ENCODE results near the gene FCN1.

Gene FCN1

DNA sequence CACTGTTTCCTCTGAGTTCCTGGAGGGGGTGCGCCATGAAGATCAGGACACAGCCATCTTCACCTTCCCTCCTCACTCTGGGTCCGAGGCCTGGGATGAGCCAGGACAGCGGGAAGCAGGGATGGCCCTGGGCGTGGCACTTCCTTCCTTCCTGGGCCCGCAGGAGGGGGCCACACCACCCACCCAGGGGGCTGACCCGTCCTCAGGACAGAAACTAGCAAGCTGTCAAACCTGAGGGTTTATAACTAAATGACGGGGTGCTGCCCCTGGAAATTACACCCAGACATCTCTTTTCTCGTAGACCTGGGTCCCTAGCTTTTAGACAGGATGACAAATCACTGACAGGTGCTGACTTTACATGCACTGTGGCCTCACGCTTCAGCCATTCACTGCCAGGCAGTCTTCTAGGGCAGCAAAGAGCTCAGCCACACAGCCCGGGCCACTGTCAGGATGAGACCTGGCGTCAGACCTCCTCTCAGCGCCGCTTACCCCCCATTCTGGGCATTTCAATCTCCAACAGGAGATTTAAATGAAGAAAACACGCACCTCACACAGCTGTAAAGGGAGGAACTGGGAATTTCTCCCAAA is 29.0 kb downstream of the FCN1 start:
- no peak overlapping the region for H3K9ac ChIP-seq (ENCODE audit: low read length)
- H3K27me3 ChIP-seq (replicated peaks; ENCODE audit: insufficient read depth, low read length), result peaks cover 96% of the 10 kb centered on the region
- no peaks in the 10 kb centered on the region for H3K36me3 ChIP-seq (replicated peaks; ENCODE audit: insufficient read depth, low read length)
- H2AFZ ChIP-seq (ENCODE audit: low read length), result no peak overlapping the region
- H3K4me1 ChIP-seq (ENCODE audit: low read length), result no peaks in the 10 kb centered on the region
- no peak for TF ChIP-seq EZH2 (optimal IDR thresholded peaks at IDR 0.05; ENCODE audit: low read depth, low read length)
- H3K9me3 ChIP-seq (replicated peaks; ENCODE audit: insufficient read depth, low read length), result no peaks in the 10 kb centered on the region
- H4K20me1 ChIP-seq (ENCODE audit: insufficient read depth, low read length), result no peaks in the 10 kb centered on the region
- no peak overlapping the region for H3K4me2 ChIP-seq (ENCODE audit: low read depth, low read length)
- H3F3A ChIP-seq (ENCODE audit: insufficient read depth, low read length), result no peaks in the 10 kb centered on the region
- H3K9me2 ChIP-seq (replicated peaks; ENCODE audit: insufficient read depth, low read length), result no peaks in the 10 kb centered on the region
- H3K79me2 ChIP-seq (ENCODE audit: low read length), result no peaks in the 10 kb centered on the region
- H3K4me3 ChIP-seq (ENCODE audit: low read length), result no peak overlapping the region
- DNase-seq, result no peak
- no peak overlapping the region for H3K27ac ChIP-seq (ENCODE audit: low read length)

DNA sequence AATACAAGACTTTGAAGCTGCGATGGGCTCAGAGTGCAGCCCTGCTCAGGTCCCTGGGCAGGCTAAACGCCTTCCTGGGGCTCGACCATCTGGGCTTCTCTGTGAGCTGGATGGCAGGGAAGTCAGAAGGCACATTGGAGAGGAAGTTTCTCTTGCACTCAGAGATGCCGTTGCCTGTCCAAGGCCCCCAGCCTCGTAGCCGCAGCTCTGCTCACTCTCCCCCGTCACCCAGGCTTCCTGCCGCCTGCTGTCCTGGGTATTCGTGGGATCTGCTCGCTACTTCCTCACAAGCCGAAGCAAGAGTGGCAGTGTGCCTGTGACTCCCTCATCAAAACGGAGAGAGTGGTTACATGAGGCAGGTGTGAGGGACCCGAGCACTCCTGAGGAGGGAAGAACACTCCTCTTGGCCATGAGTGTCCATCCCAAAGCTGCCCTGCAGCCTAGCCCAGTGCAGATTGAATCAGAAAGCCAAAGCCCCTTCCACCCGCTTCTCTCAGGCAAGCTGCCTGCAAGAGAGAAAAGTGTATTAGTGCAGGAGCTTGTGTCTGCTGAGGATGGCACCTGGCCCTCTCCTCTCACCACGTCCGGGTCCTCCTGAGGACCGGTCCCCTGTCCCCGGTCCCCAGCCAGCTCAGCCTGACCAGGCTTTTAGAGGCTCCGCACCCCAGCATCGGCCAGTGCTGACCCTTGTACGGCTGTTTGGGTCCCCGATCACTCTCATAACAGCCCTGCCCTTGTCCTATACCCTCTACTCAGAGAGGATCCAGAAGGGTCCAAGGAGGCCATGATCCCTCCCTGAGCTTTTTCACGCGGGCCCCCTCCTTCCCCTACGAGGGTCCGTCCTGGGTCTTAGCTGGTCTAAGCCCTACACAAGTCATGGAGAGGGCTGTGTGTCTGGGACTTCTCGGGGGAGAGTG is 29.8 kb downstream of the FCN1 start:
- no peaks in the 10 kb centered on the region for H3K9me3 ChIP-seq (replicated peaks; ENCODE audit: insufficient read depth, low read length)
- peaks cover 97% of the 10 kb centered on the region for H3K27me3 ChIP-seq (replicated peaks; ENCODE audit: insufficient read depth, low read length)
- no peaks in the 10 kb centered on the region for H3K9me2 ChIP-seq (replicated peaks; ENCODE audit: insufficient read depth, low read length)
- H3K36me3 ChIP-seq (replicated peaks; ENCODE audit: insufficient read depth, low read length), result no peaks in the 10 kb centered on the region
- H4K20me1 ChIP-seq (ENCODE audit: insufficient read depth, low read length), result no peaks in the 10 kb centered on the region
- H3K9ac ChIP-seq (ENCODE audit: low read length), result no peak overlapping the region
- no peak for TF ChIP-seq EZH2phosphoT487 (IDR thresholded peaks at IDR 0.05; ENCODE audit: low read length)
- TF ChIP-seq, protein P1, sequence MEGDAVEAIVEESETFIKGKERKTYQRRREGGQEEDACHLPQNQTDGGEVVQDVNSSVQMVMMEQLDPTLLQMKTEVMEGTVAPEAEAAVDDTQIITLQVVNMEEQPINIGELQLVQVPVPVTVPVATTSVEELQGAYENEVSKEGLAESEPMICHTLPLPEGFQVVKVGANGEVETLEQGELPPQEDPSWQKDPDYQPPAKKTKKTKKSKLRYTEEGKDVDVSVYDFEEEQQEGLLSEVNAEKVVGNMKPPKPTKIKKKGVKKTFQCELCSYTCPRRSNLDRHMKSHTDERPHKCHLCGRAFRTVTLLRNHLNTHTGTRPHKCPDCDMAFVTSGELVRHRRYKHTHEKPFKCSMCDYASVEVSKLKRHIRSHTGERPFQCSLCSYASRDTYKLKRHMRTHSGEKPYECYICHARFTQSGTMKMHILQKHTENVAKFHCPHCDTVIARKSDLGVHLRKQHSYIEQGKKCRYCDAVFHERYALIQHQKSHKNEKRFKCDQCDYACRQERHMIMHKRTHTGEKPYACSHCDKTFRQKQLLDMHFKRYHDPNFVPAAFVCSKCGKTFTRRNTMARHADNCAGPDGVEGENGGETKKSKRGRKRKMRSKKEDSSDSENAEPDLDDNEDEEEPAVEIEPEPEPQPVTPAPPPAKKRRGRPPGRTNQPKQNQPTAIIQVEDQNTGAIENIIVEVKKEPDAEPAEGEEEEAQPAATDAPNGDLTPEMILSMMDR (IDR thresholded peaks at IDR 0.05; ENCODE audit: low read length), result no peak
- TF ChIP-seq EZH2 (optimal IDR thresholded peaks at IDR 0.05; ENCODE audit: low read depth, low read length), result no peak
- no peaks in the 10 kb centered on the region for H3K4me1 ChIP-seq (ENCODE audit: low read length)
- no peak for DNase-seq
- H3K4me2 ChIP-seq (ENCODE audit: low read depth, low read length), result no peak overlapping the region
- no peaks in the 10 kb centered on the region for H3K79me2 ChIP-seq (ENCODE audit: low read length)
- H3F3A ChIP-seq (ENCODE audit: insufficient read depth, low read length), result no peaks in the 10 kb centered on the region
- H2AFZ ChIP-seq (ENCODE audit: low read length), result no peak overlapping the region
- H3K4me3 ChIP-seq (ENCODE audit: low read length), result no peak overlapping the region
- no peak overlapping the region for H3K27ac ChIP-seq (ENCODE audit: low read length)

DNA sequence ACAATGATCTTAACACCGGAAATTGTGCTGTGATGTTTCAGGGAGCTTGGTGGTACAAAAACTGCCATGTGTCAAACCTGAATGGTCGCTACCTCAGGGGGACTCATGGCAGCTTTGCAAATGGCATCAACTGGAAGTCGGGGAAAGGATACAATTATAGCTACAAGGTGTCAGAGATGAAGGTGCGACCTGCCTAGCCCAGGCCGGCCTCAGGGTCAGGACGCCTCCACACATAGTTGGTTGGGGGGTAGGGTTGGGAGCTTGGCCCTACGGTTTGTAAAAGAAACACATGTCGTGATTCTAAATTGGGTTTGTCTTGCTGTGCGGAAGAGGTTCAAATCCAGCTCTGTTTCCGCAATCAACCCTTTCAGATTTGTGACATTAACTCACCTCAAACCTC is 30.5 kb downstream of the FCN1 start:
- H3K27ac ChIP-seq (ENCODE audit: low read length), result no peak overlapping the region
- TF ChIP-seq EZH2phosphoT487 (IDR thresholded peaks at IDR 0.05; ENCODE audit: low read length) (no peak), EZH2 (optimal IDR thresholded peaks at IDR 0.05; ENCODE audit: low read depth, low read length) (no peak)
- TF ChIP-seq, protein P1 (IDR thresholded peaks at IDR 0.05; ENCODE audit: low read length), result no peak
- no peak overlapping the region for H2AFZ ChIP-seq (ENCODE audit: low read length)
- H3K9me3 ChIP-seq (replicated peaks; ENCODE audit: insufficient read depth, low read length), result no peaks in the 10 kb centered on the region
- no peak overlapping the region for H3K9ac ChIP-seq (ENCODE audit: low read length)
- peaks cover 97% of the 10 kb centered on the region for H3K27me3 ChIP-seq (replicated peaks; ENCODE audit: insufficient read depth, low read length)
- H3K9me2 ChIP-seq (replicated peaks; ENCODE audit: insufficient read depth, low read length), result no peaks in the 10 kb centered on the region
- H3K4me1 ChIP-seq (ENCODE audit: low read length), result no peaks in the 10 kb centered on the region
- H3K79me2 ChIP-seq (ENCODE audit: low read length), result no peaks in the 10 kb centered on the region
- no peaks in the 10 kb centered on the region for H4K20me1 ChIP-seq (ENCODE audit: insufficient read depth, low read length)
- H3F3A ChIP-seq (ENCODE audit: insufficient read depth, low read length), result no peaks in the 10 kb centered on the region
- DNase-seq, result no peak
- H3K36me3 ChIP-seq (replicated peaks; ENCODE audit: insufficient read depth, low read length), result no peaks in the 10 kb centered on the region
- no peak overlapping the region for H3K4me2 ChIP-seq (ENCODE audit: low read depth, low read length)
- H3K4me3 ChIP-seq (ENCODE audit: low read length), result no peak overlapping the region
